OCI-LY1 (cell line): ENCODE results near the gene PRRG1.

Source experiments
- H2AFZ ChIP-seq: fragments of 200-600 bp; sonication (generic), shearing (Covaris generic); 2 replicates; pipeline ENCODE4 v1.6.0; 2014; ENCODE audit warnings: antibody characterized with exemption, mild to moderate bottlenecking, low read length
- H3F3A ChIP-seq: fragments of 200-600 bp; sonication (generic), shearing (Covaris generic); 2 replicates; pipeline ENCODE4 v1.6.0; 2014; ENCODE audit warnings: mild to moderate bottlenecking, antibody characterized with exemption, low read length, moderate library complexity; ENCODE audit not compliant: insufficient read depth
- H3K27ac ChIP-seq: fragments of 200-600 bp; sonication (generic); 2 replicates; pipeline ENCODE4 v1.5.1; 2014; ENCODE audit warnings: low read length, mixed run types, mild to moderate bottlenecking, low read depth; ENCODE audit not compliant: poor library complexity, severe bottlenecking
- H3K27me3 ChIP-seq: fragments of 200-600 bp; sonication (generic); 2 replicates; pipeline ENCODE4 v1.6.0; 2014; ENCODE audit warnings: antibody characterized with exemption, mild to moderate bottlenecking, low read length, moderate library complexity; ENCODE audit not compliant: insufficient read depth
- H3K36me3 ChIP-seq: fragments of 200-600 bp; sonication (generic); 2 replicates; pipeline ENCODE4 v1.6.1; 2014; ENCODE audit warnings: mild to moderate bottlenecking, antibody characterized with exemption, low read length, moderate library complexity, mixed read lengths; ENCODE audit not compliant: insufficient read depth
- H3K4me1 ChIP-seq: fragments of 200-600 bp; sonication (generic); 2 replicates; pipeline ENCODE4 v1.5.1; 2014; ENCODE audit warnings: mild to moderate bottlenecking, low read length, moderate library complexity; ENCODE audit not compliant: insufficient read depth, severe bottlenecking
- H3K4me2 ChIP-seq: fragments of 200-600 bp; sonication (generic), shearing (Covaris generic); 2 replicates; pipeline ENCODE4 v1.6.1; 2014; ENCODE audit warnings: low read length
- H3K4me3 ChIP-seq: fragments of 200-600 bp; sonication (generic); 2 replicates; pipeline ENCODE4 v1.5.1; 2014; ENCODE audit warnings: low read length, low read depth, mild to moderate bottlenecking, mixed read lengths; ENCODE audit not compliant: poor library complexity, severe bottlenecking
- H3K79me2 ChIP-seq: fragments of 200-600 bp; shearing (Covaris generic); 2 replicates; pipeline ENCODE4 v1.6.1; 2016; ENCODE audit warnings: mixed run types, low read length, mixed read lengths; ENCODE audit not compliant: insufficient read depth
- H3K9ac ChIP-seq: fragments of 200-600 bp; sonication (generic), shearing (Covaris generic); 2 replicates; pipeline ENCODE4 v1.6.1; 2014; ENCODE audit warnings: mild to moderate bottlenecking, low read length, mixed read lengths
- H3K9me2 ChIP-seq: fragments of 200-600 bp; sonication (generic), shearing (Covaris generic); 2 replicates; pipeline ENCODE4 v1.6.1; 2014; ENCODE audit warnings: low read depth, mild to moderate bottlenecking, low read length, mixed read lengths
- H3K9me3 ChIP-seq: fragments of 200-600 bp; shearing (Covaris generic); 2 replicates; pipeline ENCODE4 v1.6.1; 2014; ENCODE audit warnings: low read length, mixed read lengths
- H4K20me1 ChIP-seq: fragments of 200-600 bp; sonication (generic), shearing (Covaris generic); 2 replicates; pipeline ENCODE4 v1.6.0; 2016; ENCODE audit warnings: mild to moderate bottlenecking, low read length; ENCODE audit not compliant: insufficient read depth
- CTCF ChIP-seq: fragments of 200-600 bp; sonication (generic), shearing (Covaris generic); IDR thresholded peaks from 2 replicates; pipeline ENCODE4 v1.5.1; 2017; ENCODE audit warnings: mild to moderate bottlenecking, antibody characterized with exemption, low read length, moderate library complexity, mixed read lengths
- EZH2 ChIP-seq: fragments of 200-600 bp; sonication (generic), shearing (Covaris generic); IDR thresholded peaks from 2 replicates; pipeline ENCODE4 v1.8.0; 2017; ENCODE audit warnings: borderline replicate concordance, mixed run types, mild to moderate bottlenecking, antibody characterized with exemption, low read length, moderate library complexity, mixed read lengths

The PRRG1 gene

GRCh38 chrX:37361596-37361995 is 12.4 kb downstream of the PRRG1 start:
- Histone ChIP-seq H3K4me2 (no peak overlapping the region), H3K4me3 (no peak overlapping the region), H3K27me3 (no peaks in the 10 kb centered on the region), H4K20me1 (no peaks in the 10 kb centered on the region), H3K27ac (no peak overlapping the region), H3K9ac (no peak overlapping the region), H2AFZ (no peak overlapping the region), H3K4me1 (no peaks in the 10 kb centered on the region), H3F3A (no peaks in the 10 kb centered on the region), H3K9me2 (no peaks in the 10 kb centered on the region), H3K79me2 (no peaks in the 10 kb centered on the region), H3K36me3 (no peaks in the 10 kb centered on the region), H3K9me3 (no peaks in the 10 kb centered on the region)
- TF ChIP-seq CTCF: no peak
- TF ChIP-seq EZH2: no peak

GRCh38 chrX:37364666-37365065 is 15.5 kb downstream of the PRRG1 start:
- no peaks in the 10 kb centered on the region for H3K9me2 ChIP-seq
- no peak overlapping the region for H2AFZ ChIP-seq
- H3K9ac ChIP-seq: no peak overlapping the region
- no peak overlapping the region for H3K4me3 ChIP-seq
- H3K27ac ChIP-seq: no peak overlapping the region
- no peaks in the 10 kb centered on the region for H3K36me3 ChIP-seq
- H3K4me2 ChIP-seq: no peak overlapping the region
- no peaks in the 10 kb centered on the region for H3K9me3 ChIP-seq
- TF ChIP-seq CTCF (no peak), EZH2 (no peak)
- H3K79me2 ChIP-seq: no peaks in the 10 kb centered on the region
- no peaks in the 10 kb centered on the region for H3F3A ChIP-seq
- no peaks in the 10 kb centered on the region for H3K27me3 ChIP-seq
- no peaks in the 10 kb centered on the region for H3K4me1 ChIP-seq
- H4K20me1 ChIP-seq: no peaks in the 10 kb centered on the region

- Histone ChIP-seq H3K4me3 (no peak overlapping the region), H3K4me2 (no peak overlapping the region), H3K4me1 (no peaks in the 10 kb centered on the region), H3K9ac (no peak overlapping the region), H3K27ac (no peak overlapping the region), H3K9me3 (no peaks in the 10 kb centered on the region), H3F3A (no peaks in the 10 kb centered on the region), H3K27me3 (no peaks in the 10 kb centered on the region), H3K79me2 (no peaks in the 10 kb centered on the region), H3K9me2 (no peaks in the 10 kb centered on the region), H2AFZ (no peak overlapping the region), H4K20me1 (no peaks in the 10 kb centered on the region), H3K36me3 (no peaks in the 10 kb centered on the region)
- TF ChIP-seq EZH2: no peak
- no peak for TF ChIP-seq CTCF
These were observed 18.8 kb downstream of the PRRG1 start for GRCh38 chrX:37367946-37368345.
